Activated naive CD8-positive, alpha-beta T cell treated with anti-CD3 and anti-CD28 coated beads for 36 hours (primary cell): ENCODE data around the gene C18orf32. TPM values are rescaled to one million over a fixed set of nuclear protein-coding genes. Genes with fewer than 3 reads are reported as not detected.
A peak's percentile ranks its signal among the peaks of the same experiment; 100 is the strongest.
"Not testable (repeated sequence)": the region's sequence is repeated elsewhere in the genome, so short reads cannot be mapped to it uniquely, and the experiment has no call there.

Source experiments
- DNase-seq: peaks from one replicate; pipeline ENCODE4 v3.0.0; 2021
- H3K27ac Mint-ChIP-seq: one replicate; pipeline ENCODE4 v1.8.0; 2022; ENCODE audit warnings: mild to moderate bottlenecking, moderate library complexity, mixed read lengths
- H3K27me3 Mint-ChIP-seq: one replicate; pipeline ENCODE4 v1.8.0; 2022; ENCODE audit warnings: mild to moderate bottlenecking, mixed read lengths
- H3K36me3 Mint-ChIP-seq: one replicate; pipeline ENCODE4 v1.8.0; 2021; ENCODE audit warnings: mild to moderate bottlenecking, mixed read lengths
- H3K4me1 Mint-ChIP-seq: one replicate; pipeline ENCODE4 v1.8.0; 2021; ENCODE audit warnings: mixed read lengths
- H3K4me3 Mint-ChIP-seq: one replicate; pipeline ENCODE4 v1.8.0; 2022; ENCODE audit warnings: mild to moderate bottlenecking, moderate library complexity, mixed read lengths
- H3K9me3 Mint-ChIP-seq: one replicate; pipeline ENCODE4 v1.8.0; 2022; ENCODE audit warnings: mixed read lengths
- total RNA-seq, 2 experiments: library from RNA; stranded (reverse); gene quantifications; one replicate each; pipeline ENCODE4 v1.2.3, GENCODE V29; 2021

C18orf32 gene
- total RNA-seq, 2 experiments from 2014 or later, result 19.6 to 21.8 TPM

GRCh38 chr18:49515003-49515402, 28.0 kb upstream of the C18orf32 start:
- not testable (repeated sequence) for H3K9me3 Mint-ChIP-seq, H3K4me1 Mint-ChIP-seq, H3K4me3 Mint-ChIP-seq, H3K27ac Mint-ChIP-seq, H3K36me3 Mint-ChIP-seq, DNase-seq, H3K27me3 Mint-ChIP-seq

- H3K4me1 Mint-ChIP-seq, result no peaks in the 10 kb centered on the region
- H3K9me3 Mint-ChIP-seq, result no peaks in the 10 kb centered on the region
- no peak overlapping the region for H3K4me3 Mint-ChIP-seq
- H3K27me3 Mint-ChIP-seq, result no peaks in the 10 kb centered on the region
- H3K36me3 Mint-ChIP-seq, result no peaks in the 10 kb centered on the region
- DNase-seq, result no peak
- no peak overlapping the region for H3K27ac Mint-ChIP-seq
These were observed 27.5 kb upstream of the C18orf32 start for GRCh38 chr18:49514577-49514976.

DNA sequence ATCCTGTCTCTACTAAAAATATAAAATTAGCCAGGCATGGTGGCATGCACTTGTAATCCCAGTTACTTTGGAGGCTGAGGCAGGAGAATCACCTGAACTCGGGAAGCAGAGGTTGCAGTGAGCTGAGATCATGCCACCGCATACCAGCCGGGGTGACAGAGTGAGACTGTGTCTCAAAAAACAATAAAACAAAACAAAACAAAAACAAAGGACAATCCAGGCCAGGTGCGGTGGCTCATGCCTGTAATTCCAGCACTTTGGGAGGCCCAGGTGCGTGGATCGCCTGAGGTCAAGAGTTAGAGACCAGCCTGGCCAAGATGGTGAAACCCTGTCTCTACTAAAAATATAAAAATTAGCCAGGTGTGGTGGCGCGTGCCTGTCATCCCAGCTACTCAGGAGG, 25.8 kb upstream of the C18orf32 start:
- not testable (repeated sequence) for H3K36me3 Mint-ChIP-seq, H3K4me1 Mint-ChIP-seq, H3K4me3 Mint-ChIP-seq, DNase-seq, H3K9me3 Mint-ChIP-seq, H3K27ac Mint-ChIP-seq, H3K27me3 Mint-ChIP-seq

- Mint-ChIP-seq H3K27ac (no peak overlapping the region), H3K9me3 (no peaks in the 10 kb centered on the region), H3K4me3 (no peak overlapping the region), H3K4me1 (no peaks in the 10 kb centered on the region), H3K27me3 (peaks cover 9% of the 10 kb centered on the region), H3K36me3 (no peaks in the 10 kb centered on the region)
- peak; percentile 49 for DNase-seq
These were observed 23.5 kb upstream of the C18orf32 start for GRCh38 chr18:49510393-49511115.

GRCh38 chr18:49506438-49506837, 19.4 kb upstream of the C18orf32 start:
- not testable (repeated sequence) for H3K4me3 Mint-ChIP-seq, H3K4me1 Mint-ChIP-seq, H3K36me3 Mint-ChIP-seq, DNase-seq, H3K27ac Mint-ChIP-seq, H3K9me3 Mint-ChIP-seq
- peaks cover 11% of the 10 kb centered on the region for H3K27me3 Mint-ChIP-seq

GRCh38 chr18:49503931-49504330, 16.9 kb upstream of the C18orf32 start:
- H3K9me3 Mint-ChIP-seq, result no peaks in the 10 kb centered on the region
- H3K27me3 Mint-ChIP-seq, result peaks cover 17% of the 10 kb centered on the region
- H3K36me3 Mint-ChIP-seq, result no peaks in the 10 kb centered on the region
- H3K27ac Mint-ChIP-seq, result no peak overlapping the region
- no peaks in the 10 kb centered on the region for H3K4me1 Mint-ChIP-seq
- no peak overlapping the region for H3K4me3 Mint-ChIP-seq
- no peak for DNase-seq

GRCh38 chr18:49500201-49500921, 13.3 kb upstream of the C18orf32 start:
- Mint-ChIP-seq H3K27ac (no peak overlapping the region), H3K4me3 (no peak overlapping the region), H3K36me3 (no peaks in the 10 kb centered on the region), H3K9me3 (no peaks in the 10 kb centered on the region), H3K4me1 (no peaks in the 10 kb centered on the region), H3K27me3 (peaks cover 12% of the 10 kb centered on the region)
- no peak for DNase-seq

GRCh38 chr18:49499046-49499637, 12.1 kb upstream of the C18orf32 start:
- DNase-seq, result no peak
- Mint-ChIP-seq H3K4me3 (no peak overlapping the region), H3K27me3 (peaks cover 12% of the 10 kb centered on the region), H3K36me3 (no peaks in the 10 kb centered on the region), H3K4me1 (no peaks in the 10 kb centered on the region), H3K9me3 (no peaks in the 10 kb centered on the region), H3K27ac (no peak overlapping the region)

- H3K4me3 Mint-ChIP-seq, result no peak overlapping the region
These were observed 8.4 kb upstream of the C18orf32 start for GRCh38 chr18:49495480-49495879.

DNA sequence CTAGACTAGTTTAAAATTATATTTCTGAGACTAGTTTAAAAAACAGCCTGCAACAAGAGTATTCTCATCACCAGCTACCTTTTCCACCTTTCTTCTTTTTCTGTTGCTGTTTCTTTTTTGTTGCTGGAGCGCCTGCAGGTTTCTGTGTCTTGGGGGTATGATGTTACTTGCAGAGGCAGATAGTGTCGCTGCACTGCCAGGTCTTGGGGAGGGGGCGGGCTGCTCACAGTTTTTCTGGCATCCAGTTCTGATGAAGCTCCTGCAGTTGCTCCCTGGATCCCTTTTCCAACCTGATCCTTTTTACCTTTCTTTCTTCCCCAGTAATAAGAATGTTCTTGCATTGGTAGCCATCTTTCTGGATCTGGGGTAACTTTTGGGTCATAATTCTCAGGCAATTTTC, 8.0 kb upstream of the C18orf32 start:
- Mint-ChIP-seq H3K27ac (no peak overlapping the region), H3K4me1 (peaks cover 12% of the 10 kb centered on the region), H3K4me3 (no peak overlapping the region), H3K36me3 (peaks cover 23% of the 10 kb centered on the region), H3K27me3 (peaks cover 6% of the 10 kb centered on the region), H3K9me3 (no peaks in the 10 kb centered on the region)
- no peak for DNase-seq

More at GRCh38 chr18:49495480-49495879, 8.4 kb upstream of the C18orf32 start:
- Mint-ChIP-seq H3K4me1 (peaks cover 8% of the 10 kb centered on the region), H3K9me3 (no peaks in the 10 kb centered on the region), H3K27ac (no peak overlapping the region), H3K27me3 (peaks cover 6% of the 10 kb centered on the region), H3K36me3 (peaks cover 19% of the 10 kb centered on the region)
- DNase-seq, result no peak

DNA sequence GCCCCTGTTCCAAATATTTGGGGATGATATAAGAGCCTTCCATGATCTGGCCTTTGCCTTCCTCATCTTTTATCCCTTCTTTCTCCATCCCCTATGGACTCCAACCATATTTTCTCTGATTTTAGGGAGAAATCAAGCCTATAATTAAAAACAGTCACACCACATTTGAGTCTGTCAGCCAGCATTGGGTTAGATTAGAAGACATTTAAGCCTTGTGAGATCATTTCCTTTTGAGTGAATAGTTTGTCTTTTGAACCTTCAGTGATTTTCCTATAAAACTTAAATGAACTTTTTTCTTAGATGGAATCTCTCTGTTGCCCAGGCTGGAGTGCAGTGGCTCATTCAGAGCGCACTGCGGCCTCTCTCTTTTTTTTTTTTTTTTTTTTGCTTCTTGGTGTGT, 7.6 kb upstream of the C18orf32 start:
- Mint-ChIP-seq H3K9me3 (no peaks in the 10 kb centered on the region), H3K4me1 (peaks cover 16% of the 10 kb centered on the region), H3K27me3 (peaks cover 6% of the 10 kb centered on the region), H3K36me3 (peaks cover 27% of the 10 kb centered on the region), H3K4me3 (no peak overlapping the region), H3K27ac (no peak overlapping the region)
- DNase-seq, result no peak

DNA sequence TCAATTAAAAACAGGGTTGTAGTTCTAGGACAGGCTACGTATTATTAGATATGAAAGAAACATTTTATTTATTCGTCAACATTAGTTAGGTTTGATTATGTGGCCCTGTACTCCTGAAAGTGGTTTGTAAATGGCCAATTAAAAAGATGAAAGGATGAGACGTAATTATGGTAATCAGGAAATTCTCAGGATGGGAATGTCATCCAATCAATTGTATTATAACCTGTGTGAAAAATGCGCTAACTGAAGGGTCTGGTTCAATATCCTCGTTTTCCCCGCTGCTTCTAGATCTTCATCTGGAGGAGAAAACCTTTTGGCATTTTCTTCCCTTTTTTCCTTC, 5.6 kb upstream of the C18orf32 start:
- no peak for DNase-seq
- Mint-ChIP-seq H3K27me3 (no peaks in the 10 kb centered on the region), H3K36me3 (peaks cover 46% of the 10 kb centered on the region), H3K4me1 (peaks cover 35% of the 10 kb centered on the region), H3K9me3 (no peaks in the 10 kb centered on the region), H3K27ac (no peak overlapping the region), H3K4me3 (no peak overlapping the region)

GRCh38 chr18:49491857-49492693, 5.0 kb upstream of the C18orf32 start, which contains the start of gene RPL17:
Gene RPL17 (minus strand): TSS chr18:49492465.
- DNase-seq, result peak; percentile 83
- H3K27ac Mint-ChIP-seq, result peak within 1 kb of the TSS; percentile 99
- no peaks in the 10 kb centered on the region for H3K9me3 Mint-ChIP-seq
- H3K4me1 Mint-ChIP-seq, result peaks cover 41% of the 10 kb centered on the region
- H3K4me3 Mint-ChIP-seq, result peak within 1 kb of the TSS; percentile 89
- no peaks in the 10 kb centered on the region for H3K27me3 Mint-ChIP-seq
- peaks cover 47% of the 10 kb centered on the region for H3K36me3 Mint-ChIP-seq

DNA sequence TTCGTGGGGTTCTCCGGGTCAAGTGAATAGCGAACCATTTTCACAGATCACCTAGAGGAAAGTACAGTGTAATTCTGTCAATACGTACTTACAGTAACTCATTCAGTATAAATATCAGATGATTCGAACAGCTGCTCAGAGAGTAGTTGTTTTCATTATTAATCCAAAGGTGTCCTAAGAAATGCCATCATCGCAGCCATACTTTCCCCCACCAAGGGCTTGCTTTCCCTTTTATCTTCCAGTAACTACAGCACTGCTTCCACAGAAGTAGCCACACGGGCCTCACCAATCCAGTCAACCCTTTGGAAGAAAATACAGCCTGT, 4.5 kb upstream of the C18orf32 start:
- Mint-ChIP-seq H3K27ac (peak overlapping the region; percentile 99), H3K4me1 (peaks cover 41% of the 10 kb centered on the region), H3K27me3 (no peaks in the 10 kb centered on the region), H3K36me3 (peaks cover 49% of the 10 kb centered on the region), H3K9me3 (no peaks in the 10 kb centered on the region), H3K4me3 (peak overlapping the region; percentile 89)
- no peak for DNase-seq

- DNase-seq, result no peak
- Mint-ChIP-seq H3K27me3 (no peaks in the 10 kb centered on the region), H3K36me3 (peaks cover 53% of the 10 kb centered on the region), H3K27ac (peak overlapping the region; percentile 99), H3K4me1 (peaks cover 46% of the 10 kb centered on the region), H3K9me3 (no peaks in the 10 kb centered on the region), H3K4me3 (peak overlapping the region; percentile 89)
These were observed 3.3 kb upstream of the C18orf32 start for GRCh38 chr18:49490246-49490762.
